ENCODE measurements around the gene DBNL.

Gene DBNL

GRCh38 chr7:44043902-44044301 is 600 bp upstream of the DBNL start:
- no peak for FAIRE-seq

GRCh38 chr7:44045226-44046014 is 918 bp downstream of the DBNL start:
- no peak for FAIRE-seq

GRCh38 chr7:44046321-44047061 is 2.0 kb downstream of the DBNL start:
- FAIRE-seq: no peak

GRCh38 chr7:44048031-44048795 is 3.7 kb downstream of the DBNL start:
- no peak for FAIRE-seq

GRCh38 chr7:44050121-44050914 is 5.8 kb downstream of the DBNL start:
- no peak for FAIRE-seq

- no peak for FAIRE-seq
Observed at GRCh38 chr7:44050915-44051560, 6.5 kb downstream of the DBNL start.

- FAIRE-seq: no peak
Observed at GRCh38 chr7:44051611-44052220, 7.2 kb downstream of the DBNL start.

- FAIRE-seq: no peak
Observed at GRCh38 chr7:44052771-44053365, 8.4 kb downstream of the DBNL start.

- no peak for FAIRE-seq
Observed at GRCh38 chr7:44056681-44057080, 12.2 kb downstream of the DBNL start.

- no peak for FAIRE-seq
Observed at GRCh38 chr7:44057181-44057848, 12.8 kb downstream of the DBNL start.

GRCh38 chr7:44057849-44058758 is 13.6 kb downstream of the DBNL start:
- no peak for FAIRE-seq

- FAIRE-seq: no peak
Observed at GRCh38 chr7:44058759-44059218, 14.3 kb downstream of the DBNL start.

GRCh38 chr7:44059219-44060090 is 15.0 kb downstream of the DBNL start:
- no peak for FAIRE-seq

- FAIRE-seq: no peak
Observed at GRCh38 chr7:44060091-44060947, 15.8 kb downstream of the DBNL start.

GRCh38 chr7:44060948-44061644 is 16.6 kb downstream of the DBNL start:
- no peak for FAIRE-seq

- FAIRE-seq: no peak
Observed at GRCh38 chr7:44061645-44062179, 17.2 kb downstream of the DBNL start.
